GM18520 (cell line): ENCODE results near the gene ZNF486.
"Not testable (repeated sequence)": the region's sequence is repeated elsewhere in the genome, so short reads cannot be mapped to it uniquely, and the experiment has no call there.

Source experiments
- ATAC-seq: cut with Tn5 transposase; IDR thresholded peaks from one replicate; pipeline ENCODE4 v1.9.1; 2021; ENCODE audit not compliant: unreplicated experiment

The ZNF486 gene

GRCh38 chr19:20167020-20167644 lies at the start of gene ZNF486:
Gene ZNF486, plus strand, starts transcription at chr19:20167214. Its CDS starts 117 bp downstream, at chr19:20167331.
- no peak for ATAC-seq

GRCh38 chr19:20118064-20118839 lies 48.8 kb upstream of the ZNF486 start:
- ATAC-seq = not testable (repeated sequence)

GRCh38 chr19:20124879-20125278 lies 42.1 kb upstream of the ZNF486 start:
- ATAC-seq = no peak

GRCh38 chr19:20132933-20133332 lies 34.1 kb upstream of the ZNF486 start:
- ATAC-seq = not testable (repeated sequence)

- not testable (repeated sequence) for ATAC-seq
Measured at GRCh38 chr19:20137714-20138113, 29.3 kb upstream of the ZNF486 start.

- no peak for ATAC-seq
Measured at GRCh38 chr19:20151617-20152145, 15.3 kb upstream of the ZNF486 start.

- ATAC-seq = not testable (repeated sequence)
Measured at GRCh38 chr19:20152506-20152905, 14.5 kb upstream of the ZNF486 start.

GRCh38 chr19:20153281-20153680 lies 13.7 kb upstream of the ZNF486 start:
- ATAC-seq = no peak

- no peak for ATAC-seq
Measured at GRCh38 chr19:20154636-20155035, 12.4 kb upstream of the ZNF486 start.

- no peak for ATAC-seq
Measured at GRCh38 chr19:20162821-20163220, 4.2 kb upstream of the ZNF486 start.

- no peak for ATAC-seq
Measured at GRCh38 chr19:20164456-20164855, 2.6 kb upstream of the ZNF486 start.

- ATAC-seq = no peak
Measured at GRCh38 chr19:20165971-20166592, 932 bp upstream of the ZNF486 start.

- no peak for ATAC-seq
Measured at GRCh38 chr19:20167651-20168122, 673 bp downstream of the ZNF486 start.

GRCh38 chr19:20171285-20171684 lies 4.3 kb downstream of the ZNF486 start:
- ATAC-seq = no peak

- ATAC-seq = not testable (repeated sequence)
Measured at GRCh38 chr19:20175848-20176247, 8.8 kb downstream of the ZNF486 start.

GRCh38 chr19:20179956-20180355 lies 12.9 kb downstream of the ZNF486 start:
- not testable (repeated sequence) for ATAC-seq

- no peak for ATAC-seq
Measured at GRCh38 chr19:20182222-20182785, 15.3 kb downstream of the ZNF486 start.

- no peak for ATAC-seq
Measured at GRCh38 chr19:20186174-20186573, 19.2 kb downstream of the ZNF486 start.

- ATAC-seq = no peak
Measured at GRCh38 chr19:20197747-20198146, 30.7 kb downstream of the ZNF486 start.

- no peak for ATAC-seq
Measured at GRCh38 chr19:20209051-20209450, 42.0 kb downstream of the ZNF486 start.

- not testable (repeated sequence) for ATAC-seq
Measured at GRCh38 chr19:20214366-20214765, 47.4 kb downstream of the ZNF486 start.
